HG02938 (cell line): ENCODE results near the gene UPK3BL2.
"Not testable (repeated sequence)": the region's sequence is repeated elsewhere in the genome, so short reads cannot be mapped to it uniquely, and the experiment has no call there.

Source experiments
- ATAC-seq: cut with Tn5 transposase; IDR thresholded peaks from one replicate; pipeline ENCODE4 v1.9.1; 2021; ENCODE audit warnings: mild to moderate bottlenecking, moderate library complexity; ENCODE audit not compliant: unreplicated experiment

UPK3BL2 gene

DNA sequence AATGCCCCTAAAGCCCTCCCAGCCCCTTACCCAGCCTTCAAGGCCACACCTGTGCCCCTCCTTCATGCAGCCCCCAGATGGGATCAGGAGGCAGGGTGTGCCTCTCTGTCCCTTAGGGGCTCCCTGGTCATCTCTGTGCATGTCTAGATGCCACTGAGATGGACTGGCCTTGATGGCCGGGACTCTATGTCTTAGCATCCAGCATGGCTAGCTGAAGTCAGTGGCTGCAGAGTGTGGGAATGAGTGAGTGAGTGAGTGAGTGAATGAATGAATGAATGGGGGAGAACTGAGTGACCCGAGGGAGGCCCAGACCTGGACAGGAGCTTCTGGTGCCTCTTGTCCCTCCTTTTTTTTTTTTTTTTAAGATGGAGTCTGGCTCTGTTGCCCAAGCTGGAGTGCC lies 11.4 kb downstream of the UPK3BL2 start:
- ATAC-seq, result not testable (repeated sequence)

DNA sequence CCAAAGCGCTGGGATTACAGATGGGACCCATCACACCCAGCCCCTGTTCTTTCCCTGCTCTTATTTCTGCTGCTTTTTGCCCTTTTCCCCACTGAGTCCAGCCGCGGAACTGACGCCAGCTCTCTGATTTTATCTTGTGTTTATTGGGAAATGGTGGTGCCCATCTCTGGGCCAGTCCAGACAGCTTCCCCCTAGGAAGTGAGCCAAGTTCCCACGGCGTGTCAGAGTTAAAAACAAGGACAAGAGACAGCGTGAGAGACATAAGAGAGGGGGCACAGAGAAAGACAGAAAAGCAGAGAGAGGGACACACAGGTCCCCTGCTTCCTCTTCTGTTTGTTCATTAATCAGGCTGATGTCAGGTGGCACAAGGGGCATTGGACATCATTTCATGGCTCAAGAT lies 11.9 kb downstream of the UPK3BL2 start:
- ATAC-seq, result not testable (repeated sequence)

DNA sequence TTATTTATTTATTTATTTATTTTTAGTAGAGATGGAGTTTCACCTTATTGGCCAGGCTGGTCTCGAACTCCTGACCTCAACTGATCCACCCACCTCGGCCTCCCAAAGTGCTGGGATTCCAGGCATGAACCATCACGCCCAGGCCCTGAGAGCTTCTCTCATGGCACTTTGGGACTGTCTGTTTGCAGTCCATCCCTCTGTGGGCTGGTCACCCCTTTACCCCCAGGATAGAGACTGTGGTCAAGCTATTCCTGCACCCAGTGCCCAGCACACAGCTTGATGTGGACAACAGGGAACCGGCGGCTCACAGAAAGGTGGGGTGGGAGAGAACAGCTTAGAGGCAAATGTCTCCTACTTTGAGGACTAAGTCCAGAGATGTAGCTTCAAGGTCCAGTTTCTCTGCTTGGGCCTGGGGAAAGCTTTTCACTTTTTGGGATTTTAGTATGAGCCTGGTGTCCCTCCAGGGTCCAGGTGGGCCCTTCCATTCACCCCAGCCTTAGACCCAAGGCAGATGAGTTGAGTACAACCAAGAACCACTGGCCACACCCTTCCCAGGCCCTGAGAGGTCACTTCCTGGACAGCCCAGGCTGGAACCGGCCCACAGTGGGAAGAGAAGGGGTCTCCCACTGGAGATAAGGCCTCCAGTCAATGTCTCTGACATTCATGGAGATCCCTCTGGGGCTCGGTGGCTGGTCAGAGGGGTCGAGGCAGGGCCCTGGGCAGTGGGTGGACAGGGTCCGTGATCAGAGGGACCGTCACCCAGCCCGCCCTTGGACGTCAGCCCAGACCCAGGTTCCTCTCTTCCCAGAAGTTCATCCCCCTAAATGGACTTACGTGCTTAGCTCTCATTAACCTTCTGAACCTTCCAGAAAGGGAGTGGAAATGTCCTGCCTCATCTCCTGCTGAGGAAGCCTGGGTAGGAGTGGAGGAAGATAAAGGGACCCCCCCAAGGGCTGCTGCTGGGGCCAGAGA lies 15.4 kb downstream of the UPK3BL2 start:
- ATAC-seq, result not testable (repeated sequence)

DNA sequence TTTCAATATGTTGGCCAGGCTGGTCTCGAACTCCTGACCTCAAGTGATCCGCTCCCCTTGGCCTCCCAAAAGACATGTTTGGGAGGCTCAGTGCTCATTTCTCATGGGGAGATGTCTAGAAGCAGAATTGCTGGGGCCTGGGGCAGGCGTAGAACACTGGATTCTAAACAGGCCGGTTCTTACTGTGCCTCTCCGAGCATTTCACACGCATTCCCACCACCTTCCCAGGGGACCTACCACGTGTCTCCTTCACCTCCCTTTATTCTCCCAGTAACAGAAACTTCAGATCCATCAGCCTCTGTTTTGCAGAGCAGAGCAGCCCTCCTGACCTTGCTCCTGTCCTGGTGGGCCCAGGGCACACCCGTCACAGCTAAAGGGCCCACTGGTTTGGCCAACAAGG lies 16.3 kb downstream of the UPK3BL2 start:
- ATAC-seq, result not testable (repeated sequence)

DNA sequence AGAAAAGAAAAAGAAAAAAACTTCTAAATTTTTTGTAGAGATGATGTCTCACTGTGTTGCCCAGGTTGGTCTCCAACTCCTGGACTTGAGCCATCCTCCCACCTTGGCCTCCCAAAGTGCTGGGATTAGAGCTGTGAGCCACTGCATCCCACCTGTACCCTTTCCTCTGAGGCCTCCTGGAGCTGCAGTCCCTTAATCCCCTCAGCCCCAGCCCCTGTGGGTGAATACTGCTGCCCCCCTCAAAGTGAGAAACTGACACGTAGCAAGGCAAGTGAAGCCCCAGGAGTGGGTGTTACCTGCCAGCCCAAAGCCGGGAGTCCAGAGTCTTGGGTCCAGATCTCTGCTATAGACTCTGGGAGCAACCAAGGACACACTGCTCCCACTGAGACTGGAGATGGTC lies 18.7 kb downstream of the UPK3BL2 start:
- ATAC-seq, result not testable (repeated sequence)

DNA sequence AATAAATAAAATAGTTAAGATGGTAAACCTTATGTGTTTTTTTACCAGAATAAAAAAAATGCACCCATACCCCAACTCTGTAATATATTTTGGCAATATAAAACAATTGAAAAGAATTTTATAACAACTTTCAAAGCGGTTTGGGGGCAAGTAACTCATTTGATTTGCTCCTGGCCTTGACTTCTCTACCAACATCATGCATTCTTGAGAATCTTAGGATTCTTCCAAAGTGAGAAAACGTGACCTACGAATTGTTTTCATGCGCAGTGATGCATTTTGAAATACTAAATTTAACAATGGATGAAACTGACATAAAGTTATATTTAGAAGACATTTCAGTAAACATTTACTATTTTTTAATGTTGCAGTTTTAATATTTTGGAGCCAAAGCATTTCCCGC lies 22.7 kb downstream of the UPK3BL2 start:
- not testable (repeated sequence) for ATAC-seq

DNA sequence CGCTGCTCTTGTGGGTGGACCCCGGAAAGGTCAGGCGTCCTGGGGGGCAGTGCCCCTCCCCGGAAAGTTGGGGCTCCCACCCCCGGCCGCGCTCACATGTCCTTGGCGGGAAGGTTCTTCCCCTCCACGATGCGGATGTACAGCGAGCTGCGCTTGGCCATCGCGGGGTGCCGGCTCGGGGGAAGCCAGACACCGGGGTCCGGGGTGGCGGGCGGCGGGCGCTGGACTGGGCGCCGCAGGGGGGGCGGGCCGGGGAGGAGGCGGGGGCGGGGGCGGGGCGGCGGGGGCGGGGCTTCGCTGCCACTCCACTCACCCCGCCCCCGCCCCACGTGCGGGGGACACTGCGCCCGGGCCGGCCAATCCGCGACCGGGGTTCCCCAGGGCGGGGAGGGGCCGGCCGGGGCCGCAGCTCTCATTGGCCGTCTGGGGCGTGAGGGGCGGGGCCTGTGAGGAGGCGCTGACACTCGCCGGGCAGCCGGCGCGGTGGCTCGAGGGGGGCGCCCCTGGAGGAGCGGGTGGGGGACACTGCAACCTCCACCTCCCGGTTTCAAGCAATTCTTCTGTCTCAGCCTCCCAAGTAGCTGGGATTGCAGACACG lies 25.8 kb downstream of the UPK3BL2 start, which contains the start of gene RASA4B:
Gene RASA4B, minus strand, starts transcription at position 228 of the 598 bp plus-strand sequence. Its CDS starts 67 bp downstream, at position 161.
- peak; percentile 51 for ATAC-seq

DNA sequence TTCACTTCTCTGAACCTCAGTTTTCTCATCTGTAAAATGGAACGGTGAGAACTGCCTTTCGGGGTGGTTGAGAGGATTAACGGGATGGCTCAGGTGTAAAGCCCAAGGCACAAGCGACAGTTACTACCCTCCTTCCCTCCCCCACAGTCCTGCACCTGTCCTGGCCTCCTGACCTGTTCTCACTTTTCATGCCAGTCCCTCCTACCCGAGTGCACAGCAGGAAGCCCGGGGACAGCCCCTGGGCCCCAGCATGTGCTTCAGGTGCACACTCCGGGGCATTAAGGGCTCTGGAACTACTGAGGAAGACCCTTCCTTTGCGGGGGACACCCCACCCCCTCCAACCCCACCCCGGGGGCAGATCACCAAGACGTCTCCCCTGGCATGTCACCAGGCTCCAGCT lies 26.5 kb downstream of the UPK3BL2 start:
- not testable (repeated sequence) for ATAC-seq

DNA sequence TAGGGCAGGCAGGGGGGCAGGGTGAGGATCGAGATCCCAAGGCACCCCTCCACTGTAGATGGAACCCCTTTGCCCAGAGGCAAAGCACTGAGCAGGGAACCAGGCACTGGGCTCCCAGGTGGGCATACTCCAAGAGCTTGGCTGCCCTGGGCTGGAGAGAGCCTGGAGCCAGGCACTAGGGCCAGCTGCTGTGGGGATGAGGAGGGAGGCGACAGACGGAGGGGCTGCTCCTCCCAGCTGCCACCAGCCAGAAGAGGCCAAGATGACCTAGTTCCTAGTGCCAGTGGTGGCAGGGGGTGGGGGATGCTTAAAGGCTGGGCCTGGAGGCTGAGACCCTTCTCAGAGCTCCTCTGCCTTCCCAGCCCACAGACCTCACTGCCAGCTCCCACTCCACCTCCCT lies 27.6 kb downstream of the UPK3BL2 start:
- ATAC-seq, result not testable (repeated sequence)

DNA sequence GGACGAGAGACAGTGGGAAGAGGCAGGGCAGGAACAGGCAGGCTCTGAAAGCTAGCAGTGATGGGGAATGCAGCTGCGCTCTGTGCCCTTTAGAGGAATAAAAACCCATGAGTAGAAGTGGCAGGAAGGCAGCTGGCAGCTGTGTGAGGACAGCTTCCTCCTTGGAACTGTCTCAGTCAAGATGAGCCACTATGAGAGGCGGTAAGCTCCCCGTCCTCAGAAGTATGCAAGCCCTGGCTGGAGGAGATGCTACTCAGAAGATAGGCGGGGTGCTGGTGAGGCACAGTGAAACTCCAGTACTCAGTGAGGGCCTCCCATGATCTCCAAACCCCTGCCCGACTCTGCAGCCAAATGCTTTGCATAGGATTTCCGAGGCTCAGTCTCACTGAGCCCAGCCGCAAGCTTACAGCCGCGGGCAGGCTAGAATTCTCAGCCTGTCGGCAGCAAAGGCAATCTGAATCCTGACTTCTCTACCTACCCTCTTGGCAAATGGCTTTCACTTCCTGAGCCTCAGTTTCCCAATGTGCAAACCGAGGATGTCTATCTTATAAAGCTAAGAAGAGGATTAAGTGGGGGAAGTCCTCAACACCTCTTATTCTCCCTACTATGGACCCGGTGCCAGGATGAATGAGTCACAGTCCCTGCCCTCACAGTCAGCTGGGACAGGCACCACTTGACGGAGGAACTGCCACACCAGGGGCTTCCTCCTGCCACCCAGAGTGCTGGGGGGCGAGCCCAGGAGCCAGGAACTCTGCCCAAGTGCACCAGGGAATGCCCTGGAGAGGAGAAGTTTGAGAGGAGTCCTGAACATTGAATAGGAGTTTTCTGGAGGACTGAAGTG lies 28.4 kb downstream of the UPK3BL2 start:
- peak; percentile 62 for ATAC-seq

DNA sequence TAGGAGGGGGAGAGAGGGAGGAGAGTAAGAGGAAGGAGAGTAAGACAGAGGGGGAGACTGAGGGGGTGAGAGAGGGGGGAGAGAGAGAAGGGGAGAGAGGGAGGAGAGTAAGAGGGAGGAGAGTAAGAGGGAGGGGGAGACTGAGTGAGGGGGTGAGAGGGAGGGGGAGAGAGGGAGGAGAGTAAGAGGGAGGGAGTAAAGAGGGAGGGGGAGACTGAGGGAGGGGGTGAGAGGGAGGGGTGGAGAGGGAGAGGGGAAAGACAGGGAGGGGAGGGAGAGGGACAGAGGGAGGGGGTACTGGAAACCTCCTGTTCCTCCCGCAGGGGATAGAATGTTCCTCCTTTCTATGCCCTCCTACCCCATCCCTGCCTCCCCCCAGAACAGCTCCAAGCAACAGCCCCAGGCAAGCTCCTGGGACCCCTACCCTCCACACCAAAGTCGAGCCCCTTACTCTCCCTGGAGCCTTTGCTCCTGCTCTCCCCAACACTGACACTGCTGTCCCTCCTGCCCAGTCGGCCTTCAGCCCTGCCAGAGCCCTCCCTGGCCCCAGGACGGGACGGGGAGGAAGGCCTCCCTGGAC lies 30.8 kb downstream of the UPK3BL2 start:
- not testable (repeated sequence) for ATAC-seq

DNA sequence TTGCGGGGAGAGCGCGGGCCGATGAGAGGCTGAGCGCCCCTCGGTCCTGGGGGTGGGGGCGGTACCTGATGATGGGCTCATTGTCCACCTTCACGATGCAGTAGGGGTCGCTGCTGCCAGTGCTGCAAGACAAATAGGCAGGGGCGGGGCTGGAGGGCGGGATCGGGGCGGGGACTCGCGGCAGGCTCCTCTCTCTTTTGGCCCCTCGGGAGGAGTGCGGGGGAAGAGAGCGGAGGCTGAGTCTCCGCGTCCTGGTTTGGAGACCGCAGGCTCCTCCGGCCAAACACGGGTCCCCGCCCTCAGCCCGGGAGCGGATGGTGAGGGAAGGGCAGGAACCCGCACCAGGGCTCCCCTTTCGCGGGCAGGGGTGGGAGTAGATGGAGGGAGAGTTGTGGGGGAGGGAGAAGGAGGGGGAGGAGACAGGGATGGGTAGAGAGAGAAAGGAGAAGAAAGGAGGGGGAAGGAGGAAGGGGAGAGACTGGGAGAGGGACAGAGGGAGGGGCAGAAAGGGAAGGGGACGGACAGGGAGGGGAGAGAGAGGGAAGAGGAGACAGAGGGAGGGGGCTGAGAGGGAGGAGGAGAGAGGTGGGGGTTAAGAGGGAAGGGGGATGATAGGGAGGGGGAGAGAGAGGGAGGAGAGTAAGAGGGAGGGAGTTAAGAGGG lies 31.5 kb downstream of the UPK3BL2 start:
- ATAC-seq, result not testable (repeated sequence)

DNA sequence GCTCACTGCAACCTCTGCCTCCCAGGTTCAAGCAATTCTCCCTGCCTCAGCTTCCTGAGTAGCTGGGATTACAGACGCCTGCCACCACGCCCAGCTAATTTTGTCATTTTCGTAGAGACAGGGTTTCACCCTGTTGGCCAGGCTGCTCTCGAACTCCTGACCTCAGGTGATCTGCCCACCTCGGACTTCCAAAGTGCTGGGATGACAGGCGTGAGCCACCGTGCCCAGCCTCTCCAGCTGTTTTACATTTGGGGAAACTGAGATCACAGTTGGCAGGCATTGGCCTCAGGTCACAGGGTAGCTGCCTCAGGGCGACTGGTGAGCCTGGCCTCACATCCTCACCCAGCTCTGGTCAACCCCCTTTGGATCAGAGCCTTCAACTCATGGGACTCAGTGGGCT lies 32.9 kb downstream of the UPK3BL2 start:
- not testable (repeated sequence) for ATAC-seq

DNA sequence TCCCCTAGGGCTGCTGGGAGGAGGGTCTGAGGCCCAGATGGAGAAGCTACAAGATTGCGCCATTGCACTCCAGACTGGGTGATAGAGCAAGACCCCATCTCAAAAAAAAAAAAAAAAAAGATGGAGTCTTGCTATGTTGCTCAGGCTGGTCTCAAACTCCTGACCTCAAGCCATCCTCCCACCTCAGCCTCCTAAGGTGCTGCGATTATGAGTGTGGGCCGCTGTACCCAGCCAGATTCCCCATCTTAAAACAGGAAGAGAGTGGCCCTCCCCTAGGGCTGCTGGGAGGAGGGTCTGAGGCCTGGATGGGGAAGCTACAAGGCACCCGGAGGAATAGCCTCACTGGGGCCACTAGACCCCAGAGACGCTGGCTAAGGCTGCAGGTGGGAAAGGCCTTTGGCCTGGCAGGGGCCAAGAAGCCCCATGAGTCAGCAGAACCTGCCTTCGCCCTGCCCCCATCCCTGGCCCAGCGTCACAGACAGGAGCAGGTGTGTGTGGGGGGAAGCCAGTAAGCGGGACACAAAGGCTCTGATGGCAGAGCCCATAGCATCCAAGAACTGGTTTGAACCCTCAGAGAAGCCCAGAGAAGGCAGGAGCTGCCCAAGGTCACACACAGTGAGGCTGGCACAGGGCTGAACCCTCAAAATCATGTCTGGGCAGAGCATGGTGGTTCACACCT lies 35.9 kb downstream of the UPK3BL2 start:
- not testable (repeated sequence) for ATAC-seq

DNA sequence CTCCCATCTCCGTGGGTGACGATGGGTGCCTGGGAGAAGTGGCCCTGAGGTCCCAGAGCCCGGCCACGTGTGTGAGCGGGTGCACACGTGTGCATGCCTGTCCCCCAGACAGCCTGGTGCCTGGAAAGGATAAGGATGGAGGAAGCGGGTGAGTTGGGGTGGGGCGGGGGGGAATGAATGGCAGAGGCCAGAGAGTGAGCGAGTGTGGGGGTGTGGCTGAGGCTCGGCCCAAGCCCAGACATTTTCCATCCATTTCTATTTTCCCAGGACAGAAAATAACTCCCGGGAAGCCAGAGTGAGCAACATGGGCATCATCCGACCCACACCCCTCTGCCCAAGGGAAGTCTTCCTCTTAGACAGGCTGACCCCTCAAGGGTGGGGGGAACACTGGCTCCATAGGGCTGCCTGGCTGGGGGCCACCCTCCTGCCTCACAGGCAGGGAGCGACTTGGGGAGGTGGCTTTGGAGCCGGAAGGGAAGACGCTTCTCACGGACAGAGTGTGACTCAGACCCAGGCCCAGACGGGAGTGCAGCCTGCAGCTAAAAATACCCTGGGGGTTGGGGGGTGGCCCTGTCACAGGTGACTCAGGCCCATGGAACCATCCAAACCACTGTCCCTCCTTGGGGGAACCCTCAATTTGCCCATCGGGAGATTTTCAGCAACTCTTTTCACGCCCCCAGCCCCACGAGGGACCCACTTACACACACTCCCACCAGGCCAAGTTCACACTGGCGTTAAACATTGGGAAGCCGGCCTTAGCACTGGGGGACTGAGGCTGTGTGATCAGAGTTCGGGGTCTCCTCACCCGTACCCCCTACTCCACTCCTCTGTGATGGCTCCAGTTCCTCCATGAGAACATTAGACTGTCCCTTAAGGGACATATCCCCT lies 38.0 kb downstream of the UPK3BL2 start:
- not testable (repeated sequence) for ATAC-seq

DNA sequence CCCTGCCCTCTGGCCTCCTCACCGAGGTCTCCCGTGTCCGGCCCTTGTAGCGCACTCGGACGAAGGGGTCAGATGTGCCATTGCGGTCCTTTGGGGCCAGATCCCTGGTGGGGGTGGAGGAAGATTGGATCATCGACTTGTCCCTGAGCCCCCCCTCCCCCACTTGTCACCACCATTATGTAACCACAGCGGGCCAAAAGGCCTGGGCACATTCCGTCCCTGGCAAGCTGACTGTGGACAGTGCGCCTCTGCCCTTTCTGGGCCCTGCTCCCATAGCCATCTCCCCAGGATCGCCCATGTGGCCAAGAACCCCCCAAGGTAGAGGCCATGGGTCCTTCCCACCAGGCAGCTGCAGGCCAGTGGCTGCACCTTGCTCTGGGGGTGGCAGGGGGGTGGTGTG lies 40.4 kb downstream of the UPK3BL2 start:
- ATAC-seq, result not testable (repeated sequence)

DNA sequence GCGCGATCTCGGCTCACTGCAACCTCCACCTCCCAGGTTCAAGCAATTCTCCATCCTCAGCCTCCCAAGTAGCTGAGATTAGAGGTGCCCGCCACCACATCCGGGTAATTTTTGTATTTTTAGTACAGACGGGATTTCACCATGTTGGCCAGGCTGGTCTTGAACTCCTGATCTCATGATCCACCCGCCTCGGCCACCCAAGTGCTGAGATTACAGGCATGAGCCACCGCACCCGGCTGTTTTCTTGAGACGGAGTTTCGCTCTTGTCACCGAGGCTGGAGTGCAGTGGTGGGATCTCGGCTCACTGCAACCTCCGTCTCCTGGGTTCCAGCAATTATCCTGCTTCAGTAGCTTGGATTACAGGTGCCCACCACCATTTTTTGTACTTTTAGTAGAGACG lies 45.2 kb downstream of the UPK3BL2 start:
- ATAC-seq, result not testable (repeated sequence)

DNA sequence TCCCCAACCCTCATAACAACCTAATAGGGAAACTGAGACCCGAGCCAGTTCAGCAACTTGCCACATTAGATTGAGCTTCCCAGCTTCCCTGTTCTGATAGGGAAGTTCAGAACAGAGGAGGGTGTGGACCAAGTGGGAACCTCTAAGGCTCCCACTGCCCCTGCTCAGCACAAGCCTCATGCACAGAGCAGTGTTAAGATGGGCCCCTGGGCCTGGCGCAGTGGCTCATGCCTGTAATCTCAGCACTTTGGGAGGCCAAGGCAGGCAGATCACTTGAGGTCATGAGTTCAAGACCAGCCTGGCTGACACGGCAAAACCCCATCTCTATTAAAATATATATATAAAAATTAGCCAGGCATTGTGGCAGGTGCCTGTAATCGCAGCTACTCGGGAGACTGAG lies 46.2 kb downstream of the UPK3BL2 start:
- ATAC-seq, result not testable (repeated sequence)
